ENCODE results near the gene SLC27A1. TPM values are rescaled to one million over a fixed set of nuclear protein-coding genes. Genes with fewer than 3 reads are reported as not detected.

Gene SLC27A1
- total and polyA plus RNA-seq, 2 experiments from 2014 or later = 3.5 to 11.6 TPM

DNA sequence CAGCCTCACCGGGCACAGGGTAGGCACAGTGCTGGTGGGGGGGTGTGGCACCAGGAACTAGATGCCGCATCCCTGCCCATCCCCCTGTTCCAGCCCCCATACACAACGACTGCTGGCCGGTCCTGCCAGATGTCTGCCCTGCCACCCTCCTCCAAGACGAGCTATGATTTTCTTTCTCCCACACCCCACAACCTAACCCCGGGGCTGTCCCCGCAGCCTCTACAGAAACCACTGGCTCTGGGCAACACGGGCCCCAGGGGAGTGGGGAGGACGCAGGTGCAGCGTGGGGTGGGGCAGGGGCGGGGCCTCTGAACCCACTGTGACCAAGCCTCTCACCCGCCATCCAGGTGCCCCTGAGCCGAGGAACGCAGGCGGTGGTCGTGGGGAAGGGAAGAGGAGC is 56.6 kb downstream of the SLC27A1 start:
- Histone ChIP-seq H3K27ac (ENCODE audit: low read depth) (no peak overlapping the region), H3K4me2 (no peak overlapping the region), H3K27me3 (ENCODE audit: insufficient read depth) (no peaks in the 10 kb centered on the region), H3K4me3 (no peak overlapping the region), H3F3A (replicated peaks; ENCODE audit: low read depth) (0 out of 2 replicates have a peak, but pooled peaks cover 7% of the 10 kb centered on the region), H4K20me1 (replicated peaks; ENCODE audit: insufficient read depth) (no peaks in the 10 kb centered on the region), H3K36me3 (ENCODE audit: insufficient read depth) (no peaks in the 10 kb centered on the region), H3K9me2 (ENCODE audit: insufficient read depth) (no peaks in the 10 kb centered on the region), H3K79me2 (replicated peaks; ENCODE audit: insufficient read depth) (no peaks in the 10 kb centered on the region), H2AFZ (no peak overlapping the region), H3K4me1 (ENCODE audit: insufficient read depth) (peaks cover 10% of the 10 kb centered on the region)
- TF ChIP-seq EZH2phosphoT487 (IDR thresholded peaks at IDR 0.05; ENCODE audit: unreplicated experiment) (no peak), POLR2AphosphoS5 (IDR thresholded peaks at IDR 0.05; ENCODE audit: low read depth) (no peak)
- TF ChIP-seq, protein P1, sequence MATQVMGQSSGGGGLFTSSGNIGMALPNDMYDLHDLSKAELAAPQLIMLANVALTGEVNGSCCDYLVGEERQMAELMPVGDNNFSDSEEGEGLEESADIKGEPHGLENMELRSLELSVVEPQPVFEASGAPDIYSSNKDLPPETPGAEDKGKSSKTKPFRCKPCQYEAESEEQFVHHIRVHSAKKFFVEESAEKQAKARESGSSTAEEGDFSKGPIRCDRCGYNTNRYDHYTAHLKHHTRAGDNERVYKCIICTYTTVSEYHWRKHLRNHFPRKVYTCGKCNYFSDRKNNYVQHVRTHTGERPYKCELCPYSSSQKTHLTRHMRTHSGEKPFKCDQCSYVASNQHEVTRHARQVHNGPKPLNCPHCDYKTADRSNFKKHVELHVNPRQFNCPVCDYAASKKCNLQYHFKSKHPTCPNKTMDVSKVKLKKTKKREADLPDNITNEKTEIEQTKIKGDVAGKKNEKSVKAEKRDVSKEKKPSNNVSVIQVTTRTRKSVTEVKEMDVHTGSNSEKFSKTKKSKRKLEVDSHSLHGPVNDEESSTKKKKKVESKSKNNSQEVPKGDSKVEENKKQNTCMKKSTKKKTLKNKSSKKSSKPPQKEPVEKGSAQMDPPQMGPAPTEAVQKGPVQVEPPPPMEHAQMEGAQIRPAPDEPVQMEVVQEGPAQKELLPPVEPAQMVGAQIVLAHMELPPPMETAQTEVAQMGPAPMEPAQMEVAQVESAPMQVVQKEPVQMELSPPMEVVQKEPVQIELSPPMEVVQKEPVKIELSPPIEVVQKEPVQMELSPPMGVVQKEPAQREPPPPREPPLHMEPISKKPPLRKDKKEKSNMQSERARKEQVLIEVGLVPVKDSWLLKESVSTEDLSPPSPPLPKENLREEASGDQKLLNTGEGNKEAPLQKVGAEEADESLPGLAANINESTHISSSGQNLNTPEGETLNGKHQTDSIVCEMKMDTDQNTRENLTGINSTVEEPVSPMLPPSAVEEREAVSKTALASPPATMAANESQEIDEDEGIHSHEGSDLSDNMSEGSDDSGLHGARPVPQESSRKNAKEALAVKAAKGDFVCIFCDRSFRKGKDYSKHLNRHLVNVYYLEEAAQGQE (IDR thresholded peaks at IDR 0.05; ENCODE audit: unreplicated experiment) = no peak
- Mint-ChIP-seq H3K9me3 (peaks cover 6% of the 10 kb centered on the region; the same call in 1 of the 3 replicates), H3K4me1 (peaks cover 2% of the 10 kb centered on the region; the same call in 1 of the 3 replicates), H3K36me3 (ENCODE audit: low read depth) (peaks cover 3% of the 10 kb centered on the region; the same call in 1 of the 3 replicates), H3K27me3 (ENCODE audit: insufficient read depth, low read depth, poor library complexity) (peaks cover 22% of the 10 kb centered on the region), H3K4me3 (no peak overlapping the region), H3K27ac (no peak overlapping the region)
- DNase-seq (ENCODE audit: low spot score) (no peak), ATAC-seq (no peak)

DNA sequence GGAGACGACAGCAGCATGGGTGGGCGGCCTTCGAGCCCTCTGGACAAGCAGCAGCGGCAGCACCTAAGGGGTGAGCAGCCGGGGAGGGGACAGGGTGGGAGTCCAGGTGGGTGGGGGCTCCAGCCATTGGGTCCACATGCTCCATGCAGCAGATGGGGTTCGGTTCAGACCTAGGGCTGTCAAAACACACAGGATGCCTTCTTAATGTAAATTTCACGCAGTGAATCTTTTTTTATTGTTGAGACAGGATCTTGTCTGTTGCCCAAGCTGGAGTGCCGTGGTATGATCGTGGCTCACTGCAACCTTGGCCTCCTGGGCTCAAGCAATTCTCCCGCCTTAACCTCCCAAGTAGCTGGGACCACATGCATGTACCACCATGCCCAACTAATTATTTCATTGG is 57.0 kb downstream of the SLC27A1 start:
- Histone ChIP-seq H2AFZ (no peak overlapping the region), H3K36me3 (ENCODE audit: insufficient read depth) (no peaks in the 10 kb centered on the region), H3F3A (replicated peaks; ENCODE audit: low read depth) (0 out of 2 replicates have a peak, but pooled peaks cover 7% of the 10 kb centered on the region), H3K4me1 (ENCODE audit: insufficient read depth) (peaks cover 10% of the 10 kb centered on the region), H3K79me2 (replicated peaks; ENCODE audit: insufficient read depth) (no peaks in the 10 kb centered on the region), H4K20me1 (replicated peaks; ENCODE audit: insufficient read depth) (no peaks in the 10 kb centered on the region), H3K4me2 (no peak overlapping the region), H3K27me3 (ENCODE audit: insufficient read depth) (no peaks in the 10 kb centered on the region), H3K9me2 (ENCODE audit: insufficient read depth) (no peaks in the 10 kb centered on the region), H3K27ac (ENCODE audit: low read depth) (no peak overlapping the region), H3K4me3 (no peak overlapping the region)
- Mint-ChIP-seq H3K4me1 (peaks cover 2% of the 10 kb centered on the region; the same call in 1 of the 3 replicates), H3K27me3 (ENCODE audit: insufficient read depth, low read depth, poor library complexity) (peaks cover 23% of the 10 kb centered on the region), H3K9me3 (peaks cover 6% of the 10 kb centered on the region; the same call in 1 of the 3 replicates), H3K27ac (no peak overlapping the region), H3K36me3 (ENCODE audit: low read depth) (peaks cover 3% of the 10 kb centered on the region; the same call in 1 of the 3 replicates), H3K4me3 (no peak overlapping the region)
- DNase-seq (ENCODE audit: low spot score) = no peak
- ATAC-seq = no peak
- no peak for TF ChIP-seq STAT1 (IDR thresholded peaks at IDR 0.05; ENCODE audit: unreplicated experiment)
- no peak for TF ChIP-seq NANOG (IDR thresholded peaks at IDR 0.05; ENCODE audit: borderline replicate concordance)
- TF ChIP-seq POLR2AphosphoS5 (IDR thresholded peaks at IDR 0.05; ENCODE audit: low read depth) = no peak
- no peak for TF ChIP-seq JUNB (IDR thresholded peaks at IDR 0.05; ENCODE audit: unreplicated experiment)
- no peak for TF ChIP-seq ZNF114 (CRISPR knock-in tag; IDR thresholded peaks at IDR 0.05)
- TF ChIP-seq, protein P2, sequence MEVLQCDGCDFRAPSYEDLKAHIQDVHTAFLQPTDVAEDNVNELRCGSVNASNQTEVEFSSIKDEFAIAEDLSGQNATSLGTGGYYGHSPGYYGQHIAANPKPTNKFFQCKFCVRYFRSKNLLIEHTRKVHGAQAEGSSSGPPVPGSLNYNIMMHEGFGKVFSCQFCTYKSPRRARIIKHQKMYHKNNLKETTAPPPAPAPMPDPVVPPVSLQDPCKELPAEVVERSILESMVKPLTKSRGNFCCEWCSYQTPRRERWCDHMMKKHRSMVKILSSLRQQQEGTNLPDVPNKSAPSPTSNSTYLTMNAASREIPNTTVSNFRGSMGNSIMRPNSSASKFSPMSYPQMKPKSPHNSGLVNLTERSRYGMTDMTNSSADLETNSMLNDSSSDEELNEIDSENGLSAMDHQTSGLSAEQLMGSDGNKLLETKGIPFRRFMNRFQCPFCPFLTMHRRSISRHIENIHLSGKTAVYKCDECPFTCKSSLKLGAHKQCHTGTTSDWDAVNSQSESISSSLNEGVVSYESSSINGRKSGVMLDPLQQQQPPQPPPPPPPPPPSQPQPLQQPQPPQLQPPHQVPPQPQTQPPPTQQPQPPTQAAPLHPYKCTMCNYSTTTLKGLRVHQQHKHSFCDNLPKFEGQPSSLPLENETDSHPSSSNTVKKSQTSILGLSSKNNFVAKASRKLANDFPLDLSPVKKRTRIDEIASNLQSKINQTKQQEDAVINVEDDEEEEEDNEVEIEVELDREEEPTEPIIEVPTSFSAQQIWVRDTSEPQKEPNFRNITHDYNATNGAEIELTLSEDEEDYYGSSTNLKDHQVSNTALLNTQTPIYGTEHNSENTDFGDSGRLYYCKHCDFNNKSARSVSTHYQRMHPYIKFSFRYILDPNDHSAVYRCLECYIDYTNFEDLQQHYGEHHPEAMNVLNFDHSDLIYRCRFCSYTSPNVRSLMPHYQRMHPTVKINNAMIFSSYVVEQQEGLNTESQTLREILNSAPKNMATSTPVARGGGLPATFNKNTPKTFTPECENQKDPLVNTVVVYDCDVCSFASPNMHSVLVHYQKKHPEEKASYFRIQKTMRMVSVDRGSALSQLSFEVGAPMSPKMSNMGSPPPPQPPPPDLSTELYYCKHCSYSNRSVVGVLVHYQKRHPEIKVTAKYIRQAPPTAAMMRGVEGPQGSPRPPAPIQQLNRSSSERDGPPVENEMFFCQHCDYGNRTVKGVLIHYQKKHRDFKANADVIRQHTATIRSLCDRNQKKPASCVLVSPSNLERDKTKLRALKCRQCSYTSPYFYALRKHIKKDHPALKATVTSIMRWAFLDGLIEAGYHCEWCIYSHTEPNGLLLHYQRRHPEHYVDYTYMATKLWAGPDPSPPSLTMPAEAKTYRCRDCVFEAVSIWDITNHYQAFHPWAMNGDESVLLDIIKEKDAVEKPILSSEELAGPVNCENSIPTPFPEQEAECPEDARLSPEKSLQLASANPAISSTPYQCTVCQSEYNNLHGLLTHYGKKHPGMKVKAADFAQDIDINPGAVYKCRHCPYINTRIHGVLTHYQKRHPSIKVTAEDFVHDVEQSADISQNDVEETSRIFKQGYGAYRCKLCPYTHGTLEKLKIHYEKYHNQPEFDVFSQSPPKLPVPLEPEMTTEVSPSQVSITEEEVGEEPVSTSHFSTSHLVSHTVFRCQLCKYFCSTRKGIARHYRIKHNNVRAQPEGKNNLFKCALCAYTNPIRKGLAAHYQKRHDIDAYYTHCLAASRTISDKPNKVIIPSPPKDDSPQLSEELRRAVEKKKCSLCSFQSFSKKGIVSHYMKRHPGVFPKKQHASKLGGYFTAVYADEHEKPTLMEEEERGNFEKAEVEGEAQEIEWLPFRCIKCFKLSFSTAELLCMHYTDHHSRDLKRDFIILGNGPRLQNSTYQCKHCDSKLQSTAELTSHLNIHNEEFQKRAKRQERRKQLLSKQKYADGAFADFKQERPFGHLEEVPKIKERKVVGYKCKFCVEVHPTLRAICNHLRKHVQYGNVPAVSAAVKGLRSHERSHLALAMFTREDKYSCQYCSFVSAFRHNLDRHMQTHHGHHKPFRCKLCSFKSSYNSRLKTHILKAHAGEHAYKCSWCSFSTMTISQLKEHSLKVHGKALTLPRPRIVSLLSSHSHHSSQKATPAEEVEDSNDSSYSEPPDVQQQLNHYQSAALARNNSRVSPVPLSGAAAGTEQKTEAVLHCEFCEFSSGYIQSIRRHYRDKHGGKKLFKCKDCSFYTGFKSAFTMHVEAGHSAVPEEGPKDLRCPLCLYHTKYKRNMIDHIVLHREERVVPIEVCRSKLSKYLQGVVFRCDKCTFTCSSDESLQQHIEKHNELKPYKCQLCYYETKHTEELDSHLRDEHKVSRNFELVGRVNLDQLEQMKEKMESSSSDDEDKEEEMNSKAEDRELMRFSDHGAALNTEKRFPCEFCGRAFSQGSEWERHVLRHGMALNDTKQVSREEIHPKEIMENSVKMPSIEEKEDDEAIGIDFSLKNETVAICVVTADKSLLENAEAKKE (CRISPR knock-in tag; IDR thresholded peaks at IDR 0.05) = no peak
- no peak for TF ChIP-seq EZH2 (IDR thresholded peaks at IDR 0.05; ENCODE audit: low read depth, unreplicated experiment)
- TF ChIP-seq CREB1 (CRISPR knock-in tag; IDR thresholded peaks at IDR 0.05; ENCODE audit: low read depth) = no peak
